Measurements from ENCODE around the gene CASK. TPM values are rescaled to one million over a fixed set of nuclear protein-coding genes. Genes with fewer than 3 reads are reported as not detected.

Gene CASK
- total RNA-seq, 1 donor, result 65.6 TPM

DNA sequence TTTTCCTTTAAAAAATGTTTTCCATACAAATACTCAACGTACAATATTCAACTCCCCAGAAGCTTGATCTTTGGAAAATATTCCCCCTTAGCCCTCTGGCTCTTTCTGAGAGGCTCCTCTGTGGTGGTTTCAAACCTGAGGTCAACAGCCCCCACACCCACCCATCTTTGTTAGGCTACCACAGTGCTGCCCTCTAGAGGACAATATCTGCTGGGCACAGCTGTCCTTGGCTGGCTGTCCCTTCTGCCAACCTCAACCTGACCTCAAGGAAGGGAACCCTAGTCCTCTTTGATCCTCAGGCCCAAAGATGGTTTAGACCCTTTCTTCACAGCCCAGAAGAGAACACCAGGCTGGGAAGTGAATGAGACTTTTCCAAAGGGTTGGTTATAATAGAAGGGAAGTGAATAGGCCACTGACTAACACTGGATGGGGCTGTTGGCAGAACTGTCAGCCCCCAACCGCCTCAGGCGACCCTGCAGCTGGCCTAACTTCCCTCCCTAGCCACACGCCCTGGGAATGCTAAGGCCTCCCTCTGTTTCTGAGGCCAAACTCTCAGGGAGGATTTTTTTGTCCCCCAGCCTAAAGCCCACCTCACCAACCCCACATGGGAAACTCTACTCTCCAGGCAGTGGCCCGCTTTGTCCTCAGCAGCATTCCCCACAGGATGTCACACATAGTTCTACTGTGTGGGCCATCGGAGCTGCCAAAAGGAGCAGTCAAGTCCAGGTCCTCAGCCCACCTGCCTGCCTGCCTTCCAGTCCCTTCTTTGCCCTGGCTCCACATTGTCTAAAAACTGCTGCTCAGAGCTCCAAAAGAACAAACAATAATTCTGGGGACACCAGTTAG lies 441.9 kb downstream of the CASK start:
- no peak overlapping the region for H3K4me3 ChIP-seq (ENCODE audit: low read depth, low read length)
- DNase-seq (ENCODE audit: low read depth), result peak; percentile 12
- TF ChIP-seq CTCF (IDR thresholded peaks at IDR 0.05; ENCODE audit: insufficient read depth, low read depth, low read length), result peak; percentile 51

- DNase-seq (ENCODE audit: low read depth), result no peak
- TF ChIP-seq CTCF (IDR thresholded peaks at IDR 0.05; ENCODE audit: insufficient read depth, low read depth, low read length), result no peak
- no peak overlapping the region for H3K4me3 ChIP-seq (ENCODE audit: low read depth, low read length)
Measured at GRCh38 chrX:41480508-41481260, 442.7 kb downstream of the CASK start.

GRCh38 chrX:41478381-41478911 lies 444.9 kb downstream of the CASK start:
- H3K4me3 ChIP-seq (ENCODE audit: low read depth, low read length), result no peak overlapping the region
- no peak for DNase-seq (ENCODE audit: low read depth)
- no peak for TF ChIP-seq CTCF (IDR thresholded peaks at IDR 0.05; ENCODE audit: insufficient read depth, low read depth, low read length)

GRCh38 chrX:41475591-41476241 lies 447.6 kb downstream of the CASK start:
- H3K4me3 ChIP-seq (ENCODE audit: low read depth, low read length), result no peak overlapping the region
- peak; percentile 7 for DNase-seq (ENCODE audit: low read depth)
- TF ChIP-seq CTCF (IDR thresholded peaks at IDR 0.05; ENCODE audit: insufficient read depth, low read depth, low read length), result no peak

DNA sequence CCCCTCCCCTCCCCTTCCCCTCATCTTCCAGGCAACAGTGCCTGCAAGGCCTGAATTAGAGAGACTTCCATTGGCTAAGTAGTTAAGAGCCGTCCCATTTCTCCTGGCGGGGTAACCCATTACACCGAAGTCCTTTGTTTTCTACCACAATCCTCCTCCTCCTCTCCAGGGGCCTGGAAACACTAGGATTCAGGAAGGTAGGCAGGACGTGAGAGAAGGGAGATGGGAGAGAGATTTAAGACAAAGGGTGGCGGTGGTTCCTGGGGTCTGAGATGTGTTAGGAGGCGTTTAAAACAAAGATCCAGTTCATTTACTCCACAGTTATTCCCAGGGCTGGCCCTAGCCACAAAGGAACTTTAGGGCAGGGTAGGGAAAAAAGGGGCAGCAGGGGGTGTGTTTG lies 448.2 kb downstream of the CASK start:
- no peak for DNase-seq (ENCODE audit: low read depth)
- H3K4me3 ChIP-seq (ENCODE audit: low read depth, low read length), result no peak overlapping the region
- TF ChIP-seq CTCF (IDR thresholded peaks at IDR 0.05; ENCODE audit: insufficient read depth, low read depth, low read length), result no peak

DNA sequence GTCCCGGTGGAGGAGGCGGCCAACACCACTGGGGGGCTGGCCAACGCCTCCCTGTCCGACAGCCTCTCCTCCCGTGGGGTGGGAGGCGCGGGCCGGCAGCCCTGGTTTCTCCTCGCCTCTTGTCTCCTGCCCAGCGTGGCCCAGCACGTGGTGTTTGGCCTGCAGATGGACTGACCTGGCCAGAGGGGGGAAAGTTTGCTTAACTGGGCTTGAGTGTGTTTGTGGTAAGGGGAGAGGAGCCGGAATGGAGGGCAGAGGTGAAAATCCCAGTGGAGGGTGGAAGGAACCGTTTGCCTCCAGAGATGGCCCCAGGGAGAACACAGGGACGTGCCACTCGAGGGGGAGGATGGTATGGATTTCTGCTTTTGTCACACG lies 448.6 kb downstream of the CASK start:
- no peak for DNase-seq (ENCODE audit: low read depth)
- no peak for TF ChIP-seq CTCF (IDR thresholded peaks at IDR 0.05; ENCODE audit: insufficient read depth, low read depth, low read length)
- no peak overlapping the region for H3K4me3 ChIP-seq (ENCODE audit: low read depth, low read length)

All from fibroblast of villous mesenchyme (primary cell).